Heart right ventricle (tissue), 16 donors: ENCODE measurements around the gene KLHL35. TPM values are rescaled to one million over a fixed set of nuclear protein-coding genes. Genes with fewer than 3 reads are reported as not detected.

ENCODE experiments used
- ATAC-seq, 8 donors: fragments of 200-7000 bp; cut with Tn5 transposase; one replicate each; pipeline ENCODE4 v1.9.1; 2020; ENCODE audit warnings: mild to moderate bottlenecking in 8 of 8, moderate library complexity in 8 of 8, moderate number of reproducible peaks in 1 of 8
- DNase-seq, 2 donors: peaks; one replicate each; pipeline ENCODE4 v3.0.0-alpha.2; 2020
- H3K27ac ChIP-seq, 10 donors: fragments of 200-600 bp; sonication (generic) in 2 of 10; one replicate each; pipeline versions ENCODE4 v1.5.0 to v1.8.0; 2020 to 2022; ENCODE audit warnings: mild to moderate bottlenecking in 3 of 10
- H3K27me3 ChIP-seq, 7 donors: fragments of 200-600 bp; one replicate each; pipeline ENCODE4 v1.8.0; 2021 to 2022; ENCODE audit warnings: mild to moderate bottlenecking in 2 of 7
- H3K36me3 ChIP-seq, 9 donors: fragments of 200-600 bp; sonication (generic) in 1 of 9; one replicate each; pipeline versions ENCODE4 v1.5.0 to v1.8.0; 2020 to 2022; ENCODE audit warnings: mild to moderate bottlenecking in 2 of 9
- H3K4me1 ChIP-seq, 9 donors: fragments of 200-600 bp; sonication (generic) in 1 of 9; one replicate each; pipeline versions ENCODE4 v1.5.0 to v1.8.0; 2020 to 2022; ENCODE audit warnings: mild to moderate bottlenecking in 4 of 9
- H3K4me3 ChIP-seq, 10 donors: fragments of 200-600 bp; sonication (generic) in 2 of 10; one replicate each; pipeline versions ENCODE4 v1.5.0 to v1.8.0; 2020 to 2022; ENCODE audit warnings: mild to moderate bottlenecking in 7 of 10, moderate library complexity in 2 of 10
- H3K9me3 ChIP-seq, 11 donors: fragments of 200-600 bp in 10 of 11; sonication (generic) in 2 of 11; one replicate each; pipeline versions ENCODE4 v1.5.0 to v1.8.0; 2013 to 2022; ENCODE audit warnings: mild to moderate bottlenecking in 2 of 11, control low read depth in 1 of 11, moderate library complexity in 1 of 11
- CTCF ChIP-seq, 9 donors: fragments of 200-600 bp; sonication (generic) in 2 of 9; IDR thresholded peaks; one replicate each; pipeline versions ENCODE4 v1.5.0 to v1.8.0; 2021 to 2022; ENCODE audit warnings: antibody characterized with exemption in 9 of 9, mild to moderate bottlenecking in 5 of 9, moderate library complexity in 1 of 9
- WGBS, 2 donors: extraction: QIAGEN DNeasy Blood & Tissue Kit; methylation state at CpG; one replicate each; pipeline ENCODE4 v1.1.7; 2013; ENCODE audit warnings: inconsistent platforms in 1 of 2; 5-methylcytosine and 5-hydroxymethylcytosine counted together
- intact Hi-C, 10 donors: fragments of 100-400 bp; cut with DNase I; formaldehyde crosslinking; loops; one replicate each; pipeline versions ENCODE4 v1.11.1 to v1.14.2; 2022
- polyA plus RNA-seq, 2 donors: library from polyadenylated mRNA; stranded (reverse); fragments of 200-250 nt; gene quantifications; one replicate each; pipeline ENCODE4 v1.2.3, GENCODE V29; 2013
- total RNA-seq, 10 donors: library from RNA; stranded (reverse); fragmentation: NEBNext Ultra II Directional in 3 of 10; extraction: Animal tissue kit (Norgen Biotek cat#: 25700) in 3 of 10; gene quantifications; one replicate each; pipeline versions ENCODE4 v1.2.1 to v1.2.4, GENCODE V29; 2021 to 2023
- donor health status: Arrhythmogenic right ventricular cardiomyopathy.
- donor health status: ischemic (EF 13 %, LVEDD 7.1; RV severe dilation, severe dysfunction).
- donor health status: healthy with polysubstance abuse.
- donor health status: DM: no; HTN: yes; CAD: no.
- donor health status: DM: no; HTN: no; CAD: no.
- donor health status: ischemic (EF 25% LVEDD 6.9; RV normal size, moderate dysfunction).
- donor health status: ischemic (EF 25% LVEDD 5.7; RV mildly dilated, moderate dysfunction).
- donor health status: healthy.
- donor health status: DM: yes; HTN: yes; CAD: no.
- donor health status: Ischemic cardiomyopathy.
- donor health status: ischemic (EF 35%, LVEDD 5.7; RV mildly dilated, moderate dysfunction).
- donor health status: nonischemic (EF 11% LVEDD 7.7; RV severe dilation, severe dysfunction).
- donor health status: DM: yes; HTN: yes; CAD: no.
- donor health status: PGD.
- donor health status: ischemic (EF 29% LVEDD 5.4; RV normal size, mild dysfunction).
- donor health status: nonischemic (EF 23%, LVEDD 6.1; RV moderate dilation, normal function).

Gene KLHL35
- total and polyA plus RNA-seq, 12 donors = 0.20 to 0.81 (median 0.37) TPM; not detected in 2

DNA sequence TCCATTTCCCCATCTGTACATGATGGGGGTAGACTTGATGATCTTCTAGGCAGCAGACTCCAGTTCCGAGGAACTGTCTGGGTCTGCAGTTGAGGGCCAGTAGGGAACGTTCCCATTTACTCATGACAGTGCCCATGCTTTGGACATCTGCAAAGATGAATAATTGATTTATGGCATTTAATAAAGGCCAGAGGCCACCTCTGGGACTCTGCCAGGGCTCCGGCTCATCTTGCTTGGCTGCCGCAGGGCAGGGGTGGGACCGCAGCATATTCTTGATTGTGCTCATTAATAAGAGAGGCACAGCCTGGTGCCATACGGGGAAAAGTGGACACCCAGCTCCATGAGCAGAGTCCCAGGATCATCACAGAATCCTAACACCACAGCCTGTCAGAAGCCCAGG, 28.1 kb upstream of the KLHL35 start:
- Histone ChIP-seq H3K27me3 (no peaks in the 10 kb centered on the region), H3K9me3 (no peaks in the 10 kb centered on the region), H3K4me1 (peaks cover 0 to 16% (median 8%) of the 10 kb centered on the region in 9 donors), H3K4me3 (no peak overlapping the region), H3K36me3 (no peaks in the 10 kb centered on the region), H3K27ac (no peak overlapping the region)
- WGBS, 2 donors = 83 to 95% methylated on average over 6 of the region's 6 CpGs
- TF ChIP-seq CTCF (IDR thresholded peaks at IDR 0.05) = no peak
- DNase-seq (no peak), ATAC-seq (no peak)
- intact Hi-C loops = loop anchor here in 2 of 10 donors (5.0 to 10.0 kb wide), 2 partner anchors 46 to 56 kb away; no protein-coding TSS in a partner anchor

- no peak overlapping the region for H3K27ac ChIP-seq
- no peaks in the 10 kb centered on the region for H3K4me1 ChIP-seq
- no peaks in the 10 kb centered on the region for H3K9me3 ChIP-seq
- intact Hi-C loops = no loop called here
- no peak overlapping the region for H3K4me3 ChIP-seq
- 85 to 89% methylated on average over 14 of the region's 14 CpGs for WGBS, 2 donors
- H3K27me3 ChIP-seq = peaks cover 0 to 6% (median 0%) of the 10 kb centered on the region in 7 donors
- no peak for TF ChIP-seq CTCF (IDR thresholded peaks at IDR 0.05)
- ATAC-seq (no peak), DNase-seq (no peak)
- H3K36me3 ChIP-seq = no peaks in the 10 kb centered on the region
These were observed 23.7 kb upstream of the KLHL35 start for GRCh38 chr11:75456596-75457183.

GRCh38 chr11:75454987-75455386, 22.0 kb upstream of the KLHL35 start:
- ATAC-seq (no peak), DNase-seq (no peak)
- intact Hi-C loops = no loop called here
- Histone ChIP-seq H3K4me3 (no peak overlapping the region), H3K27ac (no peak overlapping the region), H3K9me3 (no peaks in the 10 kb centered on the region), H3K36me3 (no peaks in the 10 kb centered on the region), H3K4me1 (no peaks in the 10 kb centered on the region), H3K27me3 (peaks cover 0 to 6% (median 0%) of the 10 kb centered on the region in 7 donors)
- no peak for TF ChIP-seq CTCF (IDR thresholded peaks at IDR 0.05)
- 86 to 89% methylated on average over 5 of the region's 5 CpGs for WGBS, 2 donors

DNA sequence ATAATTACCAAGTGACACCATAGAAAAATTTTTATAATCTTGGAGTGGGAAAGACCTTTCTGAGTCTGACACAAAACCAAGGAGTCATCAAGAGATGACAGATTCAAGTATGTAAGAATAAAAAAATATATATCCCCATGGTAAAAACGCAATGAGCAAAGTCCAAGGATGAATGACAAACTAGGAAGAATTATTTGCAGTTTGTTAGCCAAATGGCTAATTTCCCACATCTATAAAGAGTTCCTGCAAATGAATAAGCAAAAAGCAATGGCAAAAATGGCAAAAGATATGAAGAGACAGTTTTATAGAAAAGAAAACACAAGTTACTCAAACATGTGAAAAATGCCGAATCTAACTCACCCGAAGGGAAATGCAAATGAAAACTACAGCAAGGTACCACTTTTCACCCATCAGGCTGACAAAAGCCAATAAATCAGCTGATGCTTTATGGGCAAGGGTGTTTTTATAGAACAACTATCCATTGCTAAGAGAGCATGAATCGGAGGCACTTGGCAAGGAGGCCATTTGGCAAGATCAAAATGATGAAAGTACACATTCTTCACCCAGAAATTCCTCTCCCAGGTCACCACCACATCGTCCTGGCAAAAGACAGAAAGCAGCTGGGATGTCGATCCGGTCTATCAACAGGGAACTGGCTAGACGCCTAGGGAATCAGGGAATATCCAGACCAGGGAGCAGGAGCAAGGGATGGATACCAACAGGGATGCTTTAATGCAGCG, 21.1 kb upstream of the KLHL35 start:
- Histone ChIP-seq H3K27ac (no peak overlapping the region), H3K36me3 (no peaks in the 10 kb centered on the region), H3K4me1 (no peaks in the 10 kb centered on the region), H3K9me3 (no peaks in the 10 kb centered on the region), H3K27me3 (peaks cover 0 to 6% (median 0%) of the 10 kb centered on the region in 7 donors), H3K4me3 (no peak overlapping the region)
- no peak for TF ChIP-seq CTCF (IDR thresholded peaks at IDR 0.05)
- intact Hi-C loops = no loop called here
- DNase-seq (no peak), ATAC-seq (no peak)
- WGBS, 2 donors = 72 to 78% methylated on average over 9 of the region's 9 CpGs
